WTC11 (cell line): ENCODE measurements around the gene PGD. TPM values are rescaled to one million over a fixed set of nuclear protein-coding genes. Genes with fewer than 3 reads are reported as not detected.

ENCODE experiments used
- ARID4B ChIP-seq: sonication (generic); formaldehyde crosslinking; IDR thresholded peaks from 2 replicates; pipeline ENCODE4 v1.8.0; 2023; ENCODE audit warnings: missing genetic modification reagents, mild to moderate bottlenecking, borderline replicate concordance
- NR3C1 ChIP-seq: sonication (generic); formaldehyde crosslinking; conservative IDR thresholded peaks from 2 replicates; pipeline ENCODE4 v1.8.1; 2023; ENCODE audit warnings: low read depth, mild to moderate bottlenecking, missing genetic modification reagents
- PREB ChIP-seq: sonication (generic); formaldehyde crosslinking; IDR thresholded peaks from 2 replicates; pipeline ENCODE4 v1.8.1; 2022; ENCODE audit warnings: mild to moderate bottlenecking, missing genetic modification reagents, moderate library complexity, borderline replicate concordance
- total RNA-seq: library from RNA; stranded (reverse); gene quantifications from 3 replicates; pipeline ENCODE4 v1.2.3, GENCODE V29; 2021
- TF ChIP-seq, protein P1 (sequence below): fragments of 250-450 bp; sonication (Bioruptor Pico); IDR thresholded peaks from 2 replicates; pipeline ENCODE4 v1.8.0; 2021; ENCODE audit warnings: mild to moderate bottlenecking

Gene PGD
- total RNA-seq, 1 experiment from 2014 or later, result 278 TPM

- no peak for TF ChIP-seq NR3C1 (CRISPR knock-in tag)
- no peak for TF ChIP-seq PREB (CRISPR knock-in tag)
- TF ChIP-seq ARID4B (CRISPR knock-in tag), result no peak
- TF ChIP-seq, protein P1, sequence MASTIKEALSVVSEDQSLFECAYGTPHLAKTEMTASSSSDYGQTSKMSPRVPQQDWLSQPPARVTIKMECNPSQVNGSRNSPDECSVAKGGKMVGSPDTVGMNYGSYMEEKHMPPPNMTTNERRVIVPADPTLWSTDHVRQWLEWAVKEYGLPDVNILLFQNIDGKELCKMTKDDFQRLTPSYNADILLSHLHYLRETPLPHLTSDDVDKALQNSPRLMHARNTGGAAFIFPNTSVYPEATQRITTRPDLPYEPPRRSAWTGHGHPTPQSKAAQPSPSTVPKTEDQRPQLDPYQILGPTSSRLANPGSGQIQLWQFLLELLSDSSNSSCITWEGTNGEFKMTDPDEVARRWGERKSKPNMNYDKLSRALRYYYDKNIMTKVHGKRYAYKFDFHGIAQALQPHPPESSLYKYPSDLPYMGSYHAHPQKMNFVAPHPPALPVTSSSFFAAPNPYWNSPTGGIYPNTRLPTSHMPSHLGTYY (CRISPR knock-in tag), result no peak
These were observed 71.2 kb downstream of the PGD start (continued) for GRCh38 chr1:10470043-10470442.

Other genes with a start within 250 kb of the PGD start
- gene KIF1B, start 188.5 kb upstream of the PGD start, total RNA-seq, result 63.1 to 70.1 TPM (median 64.9 TPM) in 3 replicates
- gene CENPS, start 31.4 kb downstream of the PGD start, total RNA-seq, result 13.7 to 17.0 TPM (median 13.8 TPM) in 3 replicates
- 0.48 to 0.66 TPM (median 0.48 TPM) in 3 replicates for gene CORT, start 51.0 kb downstream of the PGD start, total RNA-seq
- 86.4 to 86.7 TPM (median 86.5 TPM) in 3 replicates for gene DFFA, start 73.5 kb downstream of the PGD start, total RNA-seq
- 27.3 to 30.5 TPM (median 27.8 TPM) in 3 replicates for gene PEX14, start 75.9 kb downstream of the PGD start, total RNA-seq